A549 (cell line): ENCODE results near the gene PLD2.

Source experiments
- CTCF ChIP-seq: fragments of >200 bp; sonication (Bioruptor Twin); formaldehyde crosslinking; IDR thresholded peaks from 3 replicates; pipeline ENCODE4 v1.5.1; 2016
- EP300 ChIP-seq, 2 experiments: fragments of >200 bp; sonication (Bioruptor Twin); formaldehyde crosslinking; IDR thresholded peaks; 2 replicates in 1 of 2; 3 replicates in 1 of 2; pipeline ENCODE4 v1.6.1; 2016 to 2017
- HDAC2 ChIP-seq: fragments of 200-600 bp; sonication (generic); IDR thresholded peaks from 2 replicates; pipeline ENCODE4 v1.6.1; 2016
- HOXA7 ChIP-seq: fragments of 250-450 bp; sonication (Bioruptor Pico); IDR thresholded peaks from 2 replicates; pipeline ENCODE4 v1.5.0; 2020; ENCODE audit warnings: mild to moderate bottlenecking, moderate library complexity
- MAX ChIP-seq: IDR thresholded peaks from 2 replicates; pipeline ENCODE4 v1.6.1; 2012
- MAZ ChIP-seq: fragments of 150-350 bp; IDR thresholded peaks from 2 replicates; pipeline ENCODE4 v1.6.1; 2014; ENCODE audit warnings: antibody characterized with exemption, low read depth, low read length, borderline replicate concordance
- PHF8 ChIP-seq: fragments of 200-600 bp; sonication (generic); IDR thresholded peaks from 2 replicates; pipeline ENCODE4 v1.6.1; 2016; ENCODE audit warnings: low read depth, mild to moderate bottlenecking, antibody characterized with exemption, moderate library complexity, borderline replicate concordance
- POLR2A ChIP-seq: IDR thresholded peaks from 2 replicates; pipeline ENCODE4 v1.6.1; 2012; ENCODE audit warnings: mild to moderate bottlenecking, low read length
- REST ChIP-seq: fragments of 200-600 bp; sonication (generic); IDR thresholded peaks from 2 replicates; pipeline ENCODE4 v1.6.1; 2016; ENCODE audit warnings: antibody characterized with exemption, mild to moderate bottlenecking, moderate library complexity
- RFX5 ChIP-seq: fragments of 450-650 bp; IDR thresholded peaks from 2 replicates; pipeline ENCODE4 v1.7.1; 2014; ENCODE audit warnings: antibody characterized with exemption, mild to moderate bottlenecking, moderate library complexity
- RNF2 ChIP-seq: fragments of 200-600 bp; sonication (generic); IDR thresholded peaks from 2 replicates; pipeline ENCODE4 v1.6.1; 2016; ENCODE audit warnings: low read depth, mild to moderate bottlenecking, antibody characterized with exemption, moderate library complexity, borderline replicate concordance
- SMC3 ChIP-seq: fragments of >200 bp; sonication (Bioruptor Twin); formaldehyde crosslinking; IDR thresholded peaks from 3 replicates; pipeline ENCODE4 v1.6.1; 2018; ENCODE audit warnings: inconsistent platforms

- TF ChIP-seq CTCF (no peak), EP300 (IDR thresholded peaks at IDR 0.05) (no peak), POLR2A (no peak), PHF8 (no peak), SMC3 (no peak), HDAC2 (no peak), MAX (no peak), REST (no peak), RFX5 (no peak), MAZ (no peak), RNF2 (no peak), HOXA7 (CRISPR knock-in tag) (no peak)
Measured at GRCh38 chr17:4858882-4859260, 51.9 kb downstream of the PLD2 start.
